Epithelial cell of proximal tubule (primary cell): Measurements from ENCODE around the gene GLT8D2. TPM values are rescaled to one million over a fixed set of nuclear protein-coding genes. Genes with fewer than 3 reads are reported as not detected.
A peak's percentile ranks its signal among the peaks of the same experiment; 100 is the strongest.

Experiments used
- DNase-seq: peaks from one replicate; pipeline ENCODE4 v3.0.0-alpha.2; 2011; ENCODE audit warnings: low read depth
- H3K4me3 ChIP-seq: 2 replicates; pipeline ENCODE4 v1.5.1; 2011; ENCODE audit warnings: low read depth, mild to moderate bottlenecking, low read length
- total RNA-seq: library from RNA; depleted of rRNA; stranded (reverse); fragments of >200 nt; gene quantifications from 2 replicates; pipeline ENCODE4 v1.2.3, GENCODE V29; 2015
- TF ChIP-seq, protein P1 (sequence below): conservative IDR thresholded peaks from 2 replicates; pipeline ENCODE4 v1.5.1; 2012; ENCODE audit warnings: low read depth, mild to moderate bottlenecking, low read length

The GLT8D2 gene
- 0.46 and 2.0 TPM in 2 replicates for total RNA-seq

DNA sequence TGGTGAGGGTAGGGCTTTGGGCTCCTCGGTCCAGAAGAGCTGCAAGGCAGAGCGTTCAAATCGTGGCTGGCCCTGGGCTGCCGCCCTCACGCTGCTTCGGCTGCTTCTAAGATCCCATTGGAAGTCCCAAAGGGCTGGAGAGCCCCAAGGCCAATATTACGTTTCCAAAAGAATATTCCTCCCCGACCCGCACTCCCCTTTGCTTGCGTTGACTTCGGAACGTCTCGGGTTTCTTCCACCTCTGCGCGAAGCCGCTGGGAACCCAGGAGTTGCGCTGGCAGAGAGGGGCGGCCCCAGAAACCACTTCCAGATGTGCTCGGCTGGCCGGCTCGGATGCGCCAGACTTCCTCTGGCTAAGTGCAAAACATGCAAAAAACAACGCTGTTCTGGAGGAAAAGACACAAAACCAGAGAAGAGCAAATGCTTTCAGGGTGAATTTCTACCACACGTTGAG, at the start of gene GLT8D2:
GLT8D2 (minus strand) TSS at position 285 of the 454 bp plus-strand sequence. CDS start 30,539 bp downstream, outside the sequence.
- peak within 1 kb of the TSS; percentile 56 for H3K4me3 ChIP-seq
- DNase-seq = no peak
- TF ChIP-seq, protein P1, sequence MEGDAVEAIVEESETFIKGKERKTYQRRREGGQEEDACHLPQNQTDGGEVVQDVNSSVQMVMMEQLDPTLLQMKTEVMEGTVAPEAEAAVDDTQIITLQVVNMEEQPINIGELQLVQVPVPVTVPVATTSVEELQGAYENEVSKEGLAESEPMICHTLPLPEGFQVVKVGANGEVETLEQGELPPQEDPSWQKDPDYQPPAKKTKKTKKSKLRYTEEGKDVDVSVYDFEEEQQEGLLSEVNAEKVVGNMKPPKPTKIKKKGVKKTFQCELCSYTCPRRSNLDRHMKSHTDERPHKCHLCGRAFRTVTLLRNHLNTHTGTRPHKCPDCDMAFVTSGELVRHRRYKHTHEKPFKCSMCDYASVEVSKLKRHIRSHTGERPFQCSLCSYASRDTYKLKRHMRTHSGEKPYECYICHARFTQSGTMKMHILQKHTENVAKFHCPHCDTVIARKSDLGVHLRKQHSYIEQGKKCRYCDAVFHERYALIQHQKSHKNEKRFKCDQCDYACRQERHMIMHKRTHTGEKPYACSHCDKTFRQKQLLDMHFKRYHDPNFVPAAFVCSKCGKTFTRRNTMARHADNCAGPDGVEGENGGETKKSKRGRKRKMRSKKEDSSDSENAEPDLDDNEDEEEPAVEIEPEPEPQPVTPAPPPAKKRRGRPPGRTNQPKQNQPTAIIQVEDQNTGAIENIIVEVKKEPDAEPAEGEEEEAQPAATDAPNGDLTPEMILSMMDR = no peak

- H3K4me3 ChIP-seq = no peak overlapping the region
- TF ChIP-seq, protein P1 = no peak
- no peak for DNase-seq
Observed at GRCh38 chr12:104097954-104098353, 48.0 kb upstream of the GLT8D2 start.

DNA sequence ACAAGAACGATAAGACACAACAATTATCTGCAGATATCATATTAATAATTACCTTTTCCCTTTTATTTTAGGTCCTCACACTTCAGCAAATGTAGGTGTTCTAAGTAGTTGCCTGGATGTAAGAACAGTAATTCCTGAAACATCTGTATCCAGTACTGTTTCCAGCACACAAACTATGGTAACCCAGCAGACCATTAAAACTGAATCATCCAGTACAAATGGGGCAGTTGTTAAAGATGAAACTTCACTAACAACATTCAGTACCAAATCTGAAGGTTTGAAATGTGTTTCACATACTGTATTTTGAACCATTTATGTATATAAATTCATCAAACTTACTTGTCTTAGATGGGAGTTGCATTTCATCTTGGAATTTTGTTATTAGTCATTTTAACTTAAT, 45.3 kb upstream of the GLT8D2 start:
- TF ChIP-seq, protein P1 = no peak
- no peak overlapping the region for H3K4me3 ChIP-seq
- no peak for DNase-seq

DNA sequence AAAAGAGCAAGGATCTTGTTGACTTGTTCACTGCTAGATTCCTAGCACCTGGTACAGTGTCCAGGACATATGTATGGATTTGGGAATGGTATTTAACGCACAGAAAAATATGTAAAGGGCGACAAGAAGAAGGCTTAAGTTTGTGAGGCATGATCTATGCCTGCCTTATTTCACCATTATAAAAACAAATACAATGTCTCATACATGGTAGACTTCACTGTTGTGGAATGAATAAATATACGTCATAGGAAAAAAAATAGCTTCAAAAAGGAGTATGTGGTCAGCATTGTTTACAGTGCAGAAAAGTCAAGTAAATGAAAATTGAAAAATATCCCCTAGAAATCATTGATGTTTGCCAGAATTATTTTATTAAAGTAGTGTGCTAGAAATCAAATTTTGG, 44.3 kb upstream of the GLT8D2 start:
- TF ChIP-seq, protein P1 = no peak
- no peak overlapping the region for H3K4me3 ChIP-seq
- no peak for DNase-seq

GRCh38 chr12:104091136-104091535, 41.1 kb upstream of the GLT8D2 start:
- H3K4me3 ChIP-seq = no peak overlapping the region
- TF ChIP-seq, protein P1 = no peak
- no peak for DNase-seq

GRCh38 chr12:104090685-104091084, 40.7 kb upstream of the GLT8D2 start:
- TF ChIP-seq, protein P1 = no peak
- H3K4me3 ChIP-seq = no peak overlapping the region

GRCh38 chr12:104083769-104084475, 33.9 kb upstream of the GLT8D2 start:
- TF ChIP-seq, protein P1 = no peak
- no peak for DNase-seq

More at GRCh38 chr12:104090685-104091084, 40.7 kb upstream of the GLT8D2 start:
- DNase-seq = no peak

More at GRCh38 chr12:104083769-104084475, 33.9 kb upstream of the GLT8D2 start:
- no peak overlapping the region for H3K4me3 ChIP-seq
